ENCODE results near the gene RAC2.

Gene RAC2

DNA sequence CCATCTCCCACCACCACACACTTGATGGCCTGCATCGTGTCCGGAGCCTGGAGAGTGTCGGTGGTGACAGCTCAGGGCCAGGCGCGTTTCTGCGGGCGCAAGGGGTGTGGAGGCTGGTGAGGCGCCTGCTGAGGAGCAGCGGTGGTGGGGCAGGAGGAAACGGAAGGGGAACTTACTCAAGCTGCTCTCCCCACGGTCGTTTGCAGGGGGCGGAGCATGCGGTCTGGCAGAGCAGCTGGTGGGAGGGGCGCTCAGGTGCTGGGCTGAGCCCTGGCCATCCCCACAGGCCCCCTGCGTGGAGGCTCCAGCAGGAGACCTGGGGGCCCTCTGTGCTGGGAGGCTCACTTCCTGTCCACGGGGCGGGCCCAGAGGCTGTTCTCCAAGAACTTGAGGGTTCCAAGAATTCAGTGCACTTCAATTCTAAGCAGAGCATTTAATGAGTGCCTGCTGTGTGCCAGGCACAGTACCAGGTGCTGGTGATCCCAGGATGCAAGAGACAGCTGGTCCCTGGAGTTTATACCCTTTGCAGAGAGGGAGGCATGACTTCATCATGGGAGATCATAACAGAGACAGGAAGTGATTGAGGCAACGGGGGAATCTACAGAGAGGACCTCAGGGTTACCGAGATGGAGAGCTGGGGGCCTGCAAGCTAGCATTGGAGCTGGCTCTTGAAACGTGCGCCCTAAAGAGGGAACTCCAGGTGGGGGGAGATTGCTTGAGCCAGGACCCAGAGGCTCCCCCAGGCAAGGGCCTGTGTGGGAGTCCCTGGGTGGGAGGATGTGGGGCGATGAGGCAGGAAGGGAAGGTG lies at the start of gene RAC2:
TSS of gene RAC2 (minus strand) at position 156 of the 808 bp plus-strand sequence. CDS start at position 35, 121 bp downstream.
- peak; percentile 89 for DNase-seq (ENCODE audit: extremely low read depth, insufficient read length)
- no peak for TF ChIP-seq CTCF (IDR thresholded peaks at IDR 0.05; ENCODE audit: insufficient read depth, low read length, poor library complexity, severe bottlenecking)
- Histone ChIP-seq H3K36me3 (ENCODE audit: control insufficient read depth, insufficient read depth, low read length) (peaks cover 24% of the 10 kb centered on the region), H3K27me3 (replicated peaks; ENCODE audit: control insufficient read depth, insufficient read depth, low read length) (no peaks in the 10 kb centered on the region), H3K4me3 (replicated peaks; ENCODE audit: low read depth, low read length) (peak within 1 kb of the TSS; percentile 85)

GRCh38 chr22:37293172-37293571 lies 49.1 kb upstream of the RAC2 start:
- H3K27me3 ChIP-seq (replicated peaks; ENCODE audit: control insufficient read depth, insufficient read depth, low read length), result no peaks in the 10 kb centered on the region
- no peak overlapping the region for H3K4me3 ChIP-seq (replicated peaks; ENCODE audit: low read depth, low read length)
- no peak for DNase-seq (ENCODE audit: extremely low read depth, insufficient read length)
- no peak for TF ChIP-seq CTCF (IDR thresholded peaks at IDR 0.05; ENCODE audit: insufficient read depth, low read length, poor library complexity, severe bottlenecking)
- H3K36me3 ChIP-seq (ENCODE audit: control insufficient read depth, insufficient read depth, low read length), result peaks cover 26% of the 10 kb centered on the region

- peaks cover 26% of the 10 kb centered on the region for H3K36me3 ChIP-seq (ENCODE audit: control insufficient read depth, insufficient read depth, low read length)
- no peaks in the 10 kb centered on the region for H3K27me3 ChIP-seq (replicated peaks; ENCODE audit: control insufficient read depth, insufficient read depth, low read length)
- no peak for TF ChIP-seq CTCF (IDR thresholded peaks at IDR 0.05; ENCODE audit: insufficient read depth, low read length, poor library complexity, severe bottlenecking)
- no peak for DNase-seq (ENCODE audit: extremely low read depth, insufficient read length)
- H3K4me3 ChIP-seq (replicated peaks; ENCODE audit: low read depth, low read length), result no peak overlapping the region
Measured at GRCh38 chr22:37292641-37293040, 48.6 kb upstream of the RAC2 start.

DNA sequence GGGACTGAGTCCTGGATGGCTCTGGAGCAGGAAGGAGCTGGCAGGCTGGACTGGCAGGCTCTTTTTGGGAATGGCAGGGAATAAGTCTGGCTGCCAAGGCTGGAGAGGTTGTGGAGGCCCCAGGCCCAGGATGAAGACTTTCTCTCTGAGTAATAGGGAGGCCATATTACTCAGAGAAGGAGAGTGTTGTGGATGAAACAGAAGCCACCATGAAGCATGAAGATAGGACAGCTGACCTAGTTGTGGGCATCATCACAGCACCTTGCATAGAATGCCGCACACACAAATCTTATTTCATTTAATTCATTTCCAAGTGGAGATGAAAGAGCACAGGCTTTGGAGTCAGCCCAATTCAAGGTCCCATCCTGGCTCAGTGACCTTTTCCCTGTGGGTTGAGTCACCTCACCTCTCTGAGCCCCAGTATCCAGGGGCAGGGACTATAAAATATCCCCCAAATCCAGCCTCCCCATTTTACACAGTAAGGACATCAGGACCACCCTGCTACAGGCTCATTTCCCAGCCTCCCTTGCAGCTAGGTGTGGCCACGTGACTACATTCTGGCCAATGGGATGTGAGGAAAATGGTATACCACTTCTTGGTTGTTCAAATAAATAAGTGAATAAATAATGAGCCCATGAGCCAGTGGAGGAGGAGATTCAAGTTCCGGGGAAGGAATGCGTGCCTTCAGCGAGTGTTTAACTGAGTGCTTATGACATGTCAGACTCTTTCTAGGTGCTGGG lies 47.7 kb upstream of the RAC2 start:
- DNase-seq (ENCODE audit: extremely low read depth, insufficient read length), result no peak
- Histone ChIP-seq H3K4me3 (replicated peaks; ENCODE audit: low read depth, low read length) (no peak overlapping the region), H3K36me3 (ENCODE audit: control insufficient read depth, insufficient read depth, low read length) (peaks cover 22% of the 10 kb centered on the region), H3K27me3 (replicated peaks; ENCODE audit: control insufficient read depth, insufficient read depth, low read length) (no peaks in the 10 kb centered on the region)
- no peak for TF ChIP-seq CTCF (IDR thresholded peaks at IDR 0.05; ENCODE audit: insufficient read depth, low read length, poor library complexity, severe bottlenecking)

- DNase-seq (ENCODE audit: extremely low read depth, insufficient read length), result no peak
- no peak for TF ChIP-seq CTCF (IDR thresholded peaks at IDR 0.05; ENCODE audit: insufficient read depth, low read length, poor library complexity, severe bottlenecking)
- Histone ChIP-seq H3K36me3 (ENCODE audit: control insufficient read depth, insufficient read depth, low read length) (peaks cover 13% of the 10 kb centered on the region), H3K27me3 (replicated peaks; ENCODE audit: control insufficient read depth, insufficient read depth, low read length) (no peaks in the 10 kb centered on the region), H3K4me3 (replicated peaks; ENCODE audit: low read depth, low read length) (no peak overlapping the region)
Measured at GRCh38 chr22:37290737-37291136, 46.7 kb upstream of the RAC2 start.

All from GM06990 (cell line).